Upper lobe of right lung (tissue), 1 donor: ENCODE results near the gene PRDM13. TPM values are rescaled to one million over a fixed set of nuclear protein-coding genes. Genes with fewer than 3 reads are reported as not detected.

Experiments
- ATAC-seq: fragments of 200-7000 bp; cut with Tn5 transposase; one replicate; pipeline ENCODE4 v1.9.1; 2020; ENCODE audit warnings: mild to moderate bottlenecking, moderate library complexity
- DNase-seq: peaks from one replicate; pipeline ENCODE4 v3.0.0-alpha.2; 2020
- H3K27ac ChIP-seq: fragments of 200-600 bp; one replicate; pipeline ENCODE4 v1.8.0; 2022
- H3K27me3 ChIP-seq: fragments of 200-600 bp; one replicate; pipeline ENCODE4 v1.8.0; 2022; ENCODE audit warnings: mild to moderate bottlenecking
- H3K36me3 ChIP-seq: fragments of 200-600 bp; one replicate; pipeline ENCODE4 v1.8.0; 2022
- H3K4me1 ChIP-seq: fragments of 200-600 bp; one replicate; pipeline ENCODE4 v1.8.0; 2022
- H3K4me3 ChIP-seq: fragments of 200-600 bp; one replicate; pipeline ENCODE4 v1.8.0; 2022; ENCODE audit warnings: mild to moderate bottlenecking
- H3K9me3 ChIP-seq: fragments of 200-600 bp; one replicate; pipeline ENCODE4 v1.8.0; 2022
- intact Hi-C: fragments of 100-400 bp; cut with DNase I; formaldehyde crosslinking; loops from one replicate; pipeline ENCODE4 v1.11.0; 2022
- total RNA-seq: library from RNA; stranded (reverse); fragmentation: NEBNext Ultra II Directional; extraction: Animal tissue kit (Norgen Biotek cat#: 25700); gene quantifications from one replicate; pipeline ENCODE4 v1.2.1, GENCODE V29; 2021
- TF ChIP-seq, protein P1 (sequence below): fragments of 200-600 bp; IDR thresholded peaks from one replicate; pipeline ENCODE4 v1.8.0; 2022; ENCODE audit warnings: antibody characterized with exemption
- donor health status: DM: no; HTN: yes; CAD: no; lungs with severe emphysema.

PRDM13 gene
- total RNA-seq, 1 donor from 2014 or later, result not detected

DNA sequence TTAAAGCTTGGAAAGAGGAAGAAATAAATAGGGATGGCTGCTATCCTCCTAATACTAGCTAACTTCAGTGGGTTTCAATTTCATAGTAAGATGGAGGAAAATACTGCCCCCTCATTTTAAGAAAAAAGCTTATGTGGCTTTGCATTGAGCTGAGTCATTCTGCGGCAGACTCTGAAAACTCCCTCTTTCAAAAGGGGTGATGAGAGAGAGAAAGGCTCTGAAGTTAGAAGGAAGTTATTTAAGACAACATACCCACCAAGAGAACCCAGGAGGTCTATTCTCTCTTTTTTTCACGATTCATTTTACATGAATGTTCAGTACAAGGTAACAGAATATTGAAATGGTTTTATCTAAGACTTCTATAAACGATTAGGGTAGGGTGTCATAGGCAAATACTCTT, 4.5 kb downstream of the PRDM13 start:
- Histone ChIP-seq H3K27ac (no peak overlapping the region), H3K9me3 (no peaks in the 10 kb centered on the region), H3K4me3 (no peak overlapping the region), H3K27me3 (peaks cover 96% of the 10 kb centered on the region), H3K36me3 (no peaks in the 10 kb centered on the region), H3K4me1 (peaks cover 20% of the 10 kb centered on the region)
- ATAC-seq (no peak), DNase-seq (no peak)
- intact Hi-C loops, result no loop called here
- TF ChIP-seq, protein P1, sequence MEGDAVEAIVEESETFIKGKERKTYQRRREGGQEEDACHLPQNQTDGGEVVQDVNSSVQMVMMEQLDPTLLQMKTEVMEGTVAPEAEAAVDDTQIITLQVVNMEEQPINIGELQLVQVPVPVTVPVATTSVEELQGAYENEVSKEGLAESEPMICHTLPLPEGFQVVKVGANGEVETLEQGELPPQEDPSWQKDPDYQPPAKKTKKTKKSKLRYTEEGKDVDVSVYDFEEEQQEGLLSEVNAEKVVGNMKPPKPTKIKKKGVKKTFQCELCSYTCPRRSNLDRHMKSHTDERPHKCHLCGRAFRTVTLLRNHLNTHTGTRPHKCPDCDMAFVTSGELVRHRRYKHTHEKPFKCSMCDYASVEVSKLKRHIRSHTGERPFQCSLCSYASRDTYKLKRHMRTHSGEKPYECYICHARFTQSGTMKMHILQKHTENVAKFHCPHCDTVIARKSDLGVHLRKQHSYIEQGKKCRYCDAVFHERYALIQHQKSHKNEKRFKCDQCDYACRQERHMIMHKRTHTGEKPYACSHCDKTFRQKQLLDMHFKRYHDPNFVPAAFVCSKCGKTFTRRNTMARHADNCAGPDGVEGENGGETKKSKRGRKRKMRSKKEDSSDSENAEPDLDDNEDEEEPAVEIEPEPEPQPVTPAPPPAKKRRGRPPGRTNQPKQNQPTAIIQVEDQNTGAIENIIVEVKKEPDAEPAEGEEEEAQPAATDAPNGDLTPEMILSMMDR, result no peak

DNA sequence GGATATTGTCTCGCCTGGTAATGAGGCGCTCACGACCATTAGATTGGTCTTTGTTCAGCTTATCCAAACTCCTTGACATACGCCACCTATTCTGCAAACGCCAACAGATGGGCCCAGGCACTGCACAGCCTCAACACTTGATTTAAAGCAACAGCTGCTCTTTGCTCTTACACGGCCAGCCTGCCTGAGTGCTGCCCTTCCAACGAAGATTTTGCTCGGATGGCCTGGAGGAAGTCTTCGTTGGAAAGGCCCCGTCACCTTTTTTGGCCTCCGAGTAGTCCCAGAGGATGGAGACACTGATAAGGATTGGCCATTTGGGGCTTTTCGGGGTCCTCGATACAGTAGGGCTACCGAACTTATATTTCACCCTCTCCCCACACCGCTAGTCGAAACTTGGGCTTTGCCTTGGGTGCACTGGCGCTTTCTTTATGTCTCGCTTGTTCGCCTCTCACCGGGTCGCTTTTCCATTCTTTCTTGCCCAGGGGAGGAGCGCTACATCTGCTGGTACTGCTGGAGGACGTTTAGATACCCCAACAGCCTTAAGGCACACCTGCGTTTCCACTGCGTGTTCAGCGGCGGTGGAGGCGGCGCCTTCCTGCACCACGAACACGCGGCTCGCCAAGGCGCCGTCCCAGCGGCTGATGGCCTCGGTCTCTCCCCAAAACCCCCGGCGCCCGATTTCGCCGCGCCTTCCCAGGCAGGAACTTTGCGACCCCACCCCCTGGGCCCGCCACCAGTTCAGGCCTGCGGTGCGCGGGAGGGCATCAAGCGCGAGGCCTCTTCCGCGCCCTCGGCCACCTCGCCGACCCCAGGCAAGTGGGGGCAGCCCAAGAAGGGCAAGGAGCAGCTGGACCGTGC, 6.1 kb downstream of the PRDM13 start:
- intact Hi-C loops, result no loop called here
- TF ChIP-seq, protein P1, result no peak
- no peak for DNase-seq
- Histone ChIP-seq H3K36me3 (no peaks in the 10 kb centered on the region), H3K4me3 (peak overlapping the region; percentile 48), H3K9me3 (no peaks in the 10 kb centered on the region), H3K27me3 (peaks cover 96% of the 10 kb centered on the region), H3K4me1 (peaks cover 20% of the 10 kb centered on the region), H3K27ac (no peak overlapping the region)
- peak; percentile 18 for ATAC-seq

DNA sequence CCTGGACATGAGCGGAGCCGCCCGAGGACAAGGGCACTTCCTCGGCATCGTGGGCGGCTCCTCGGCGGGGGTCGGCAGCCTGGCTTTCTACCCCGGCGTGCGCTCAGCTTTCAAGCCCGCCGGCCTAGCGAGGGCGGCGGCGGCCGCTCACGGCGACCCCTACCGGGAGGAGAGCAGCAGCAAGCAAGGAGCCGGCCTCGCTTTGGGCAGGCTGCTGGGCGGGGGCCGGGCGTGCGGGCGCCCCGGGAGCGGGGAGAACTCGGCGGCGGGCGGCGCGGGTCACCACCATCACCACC, 6.7 kb downstream of the PRDM13 start:
- peaks cover 20% of the 10 kb centered on the region for H3K4me1 ChIP-seq
- TF ChIP-seq, protein P1, result peak; percentile 38
- peaks cover 96% of the 10 kb centered on the region for H3K27me3 ChIP-seq
- peak overlapping the region; percentile 48 for H3K4me3 ChIP-seq
- no peaks in the 10 kb centered on the region for H3K9me3 ChIP-seq
- no peaks in the 10 kb centered on the region for H3K36me3 ChIP-seq
- H3K27ac ChIP-seq, result no peak overlapping the region
- ATAC-seq, result peak; percentile 81
- intact Hi-C loops, result no loop called here
- no peak for DNase-seq

DNA sequence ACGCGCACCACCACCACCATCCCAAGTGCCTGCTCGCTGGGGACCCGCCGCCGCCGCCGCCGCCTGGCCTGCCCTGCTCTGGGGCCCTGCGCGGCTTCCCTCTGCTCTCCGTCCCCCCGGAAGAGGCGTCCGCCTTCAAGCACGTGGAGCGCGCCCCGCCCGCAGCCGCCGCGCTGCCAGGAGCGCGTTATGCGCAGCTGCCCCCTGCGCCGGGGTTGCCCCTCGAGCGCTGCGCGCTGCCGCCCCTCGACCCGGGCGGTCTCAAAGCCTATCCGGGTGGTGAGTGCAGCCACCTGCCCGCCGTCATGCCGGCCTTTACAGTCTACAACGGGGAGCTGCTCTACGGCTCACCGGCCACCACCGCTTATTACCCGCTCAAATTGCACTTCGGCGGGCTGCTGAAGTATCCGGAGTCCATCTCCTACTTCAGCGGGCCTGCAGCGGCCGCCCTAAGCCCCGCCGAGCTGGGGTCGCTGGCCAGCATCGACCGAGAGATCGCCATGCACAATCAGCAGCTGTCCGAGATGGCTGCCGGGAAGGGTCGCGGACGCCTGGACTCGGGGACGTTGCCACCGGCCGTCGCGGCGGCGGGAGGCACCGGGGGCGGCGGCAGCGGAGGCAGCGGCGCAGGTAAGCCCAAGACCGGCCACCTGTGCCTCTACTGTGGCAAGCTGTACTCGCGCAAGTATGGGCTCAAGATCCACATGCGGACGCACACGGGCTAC, 7.2 kb downstream of the PRDM13 start:
- TF ChIP-seq, protein P1, result no peak
- H3K4me1 ChIP-seq, result peaks cover 20% of the 10 kb centered on the region
- intact Hi-C loops, result no loop called here
- DNase-seq (no peak), ATAC-seq (peak; percentile 67)
- no peak overlapping the region for H3K27ac ChIP-seq
- H3K4me3 ChIP-seq, result peak overlapping the region; percentile 48
- no peaks in the 10 kb centered on the region for H3K9me3 ChIP-seq
- H3K27me3 ChIP-seq, result peaks cover 96% of the 10 kb centered on the region
- H3K36me3 ChIP-seq, result no peaks in the 10 kb centered on the region

DNA sequence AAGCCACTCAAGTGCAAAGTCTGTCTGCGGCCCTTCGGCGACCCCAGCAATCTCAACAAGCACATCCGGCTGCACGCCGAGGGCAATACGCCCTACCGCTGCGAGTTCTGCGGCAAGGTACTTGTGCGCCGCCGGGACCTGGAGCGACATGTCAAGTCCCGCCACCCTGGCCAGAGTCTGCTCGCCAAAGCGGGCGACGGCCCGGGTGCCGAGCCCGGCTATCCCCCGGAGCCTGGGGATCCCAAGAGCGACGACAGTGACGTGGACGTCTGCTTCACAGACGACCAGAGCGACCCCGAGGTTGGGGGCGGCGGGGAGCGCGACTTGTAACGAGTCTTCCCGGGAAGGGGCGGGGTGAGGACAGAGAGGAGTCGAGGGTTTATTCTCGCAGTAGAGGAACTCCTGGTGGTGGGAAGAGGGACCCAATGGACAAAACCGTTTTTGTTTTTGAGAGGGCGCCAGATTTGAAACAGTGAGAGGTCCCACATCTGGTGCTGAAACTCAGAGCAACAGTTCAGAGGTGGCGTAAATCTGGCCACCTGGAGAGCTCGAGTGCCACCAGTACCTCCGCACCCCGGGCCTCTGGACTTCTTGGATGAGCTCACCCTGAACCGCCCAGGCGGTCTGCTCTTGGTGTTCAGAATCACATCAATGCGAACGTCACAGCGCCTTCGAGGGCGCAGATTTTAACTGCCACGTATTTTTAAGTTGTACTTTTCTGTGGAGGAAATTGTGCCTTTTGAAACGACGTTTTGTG, 8.0 kb downstream of the PRDM13 start:
- TF ChIP-seq, protein P1, result no peak
- no peak for DNase-seq

More for the DNA sequence above, 8.0 kb downstream of the PRDM13 start:
- intact Hi-C loops, result no loop called here
- peak overlapping the region; percentile 48 for H3K4me3 ChIP-seq
- H3K4me1 ChIP-seq, result peaks cover 20% of the 10 kb centered on the region
- H3K36me3 ChIP-seq, result no peaks in the 10 kb centered on the region
- H3K27ac ChIP-seq, result no peak overlapping the region
- peaks cover 96% of the 10 kb centered on the region for H3K27me3 ChIP-seq
- peak; percentile 10 for ATAC-seq
- H3K9me3 ChIP-seq, result no peaks in the 10 kb centered on the region
